T-helper 22 cell (primary cell): ENCODE data around the gene RTN4IP1.
"Not testable (repeated sequence)": the region's sequence is repeated elsewhere in the genome, so short reads cannot be mapped to it uniquely, and the experiment has no call there.

Experiments used
- DNase-seq: peaks from one replicate; pipeline ENCODE4 v3.0.0-alpha.2; 2020; ENCODE audit warnings: low read depth

The RTN4IP1 gene

GRCh38 chr6:106579281-106579680 is 50.0 kb downstream of the RTN4IP1 start:
- no peak for DNase-seq

GRCh38 chr6:106574741-106575458 is 54.4 kb downstream of the RTN4IP1 start:
- DNase-seq: no peak

- no peak for DNase-seq
Observed at GRCh38 chr6:106572875-106573585, 56.3 kb downstream of the RTN4IP1 start.

GRCh38 chr6:106572436-106572835 is 56.9 kb downstream of the RTN4IP1 start:
- DNase-seq: no peak

GRCh38 chr6:106569428-106569827 is 59.9 kb downstream of the RTN4IP1 start:
- no peak for DNase-seq

- DNase-seq: no peak
Observed at GRCh38 chr6:106568530-106568929, 60.8 kb downstream of the RTN4IP1 start.

- DNase-seq: no peak
Observed at GRCh38 chr6:106564476-106564875, 64.8 kb downstream of the RTN4IP1 start.

GRCh38 chr6:106563614-106564013 is 65.7 kb downstream of the RTN4IP1 start:
- DNase-seq: no peak

GRCh38 chr6:106561686-106562405 is 67.5 kb downstream of the RTN4IP1 start:
- no peak for DNase-seq

GRCh38 chr6:106560996-106561685 is 68.2 kb downstream of the RTN4IP1 start:
- DNase-seq: no peak

GRCh38 chr6:106559659-106560058 is 69.6 kb downstream of the RTN4IP1 start:
- not testable (repeated sequence) for DNase-seq

GRCh38 chr6:106558364-106558763 is 70.9 kb downstream of the RTN4IP1 start:
- no peak for DNase-seq

GRCh38 chr6:106557837-106558236 is 71.5 kb downstream of the RTN4IP1 start:
- DNase-seq: no peak

GRCh38 chr6:106556368-106556960 is 72.8 kb downstream of the RTN4IP1 start:
- DNase-seq: no peak

GRCh38 chr6:106555767-106556166 is 73.5 kb downstream of the RTN4IP1 start:
- no peak for DNase-seq

GRCh38 chr6:106553440-106553839 is 75.9 kb downstream of the RTN4IP1 start:
- no peak for DNase-seq

GRCh38 chr6:106551155-106551554 is 78.1 kb downstream of the RTN4IP1 start:
- DNase-seq: no peak

- DNase-seq: no peak
Observed at GRCh38 chr6:106549521-106549920, 79.8 kb downstream of the RTN4IP1 start.

GRCh38 chr6:106548926-106549455 is 80.3 kb downstream of the RTN4IP1 start:
- DNase-seq: not testable (repeated sequence)

- DNase-seq: peak; percentile 4
Observed at GRCh38 chr6:106547601-106548453, 81.5 kb downstream of the RTN4IP1 start.
